HAP-1 (cell line): ENCODE results near the gene OOSP3.
"Not testable (repeated sequence)": the region's sequence is repeated elsewhere in the genome, so short reads cannot be mapped to it uniquely, and the experiment has no call there.

ENCODE experiments used
- DNase-seq, 2 experiments: peaks; one replicate each; pipeline ENCODE4 v3.0.0-alpha.2; 2016 to 2020; ENCODE audit warnings: low spot score in 2 of 2
- H3K27me3 ChIP-seq: fragments of 250-450 bp; sonication (Bioruptor Pico); 2 replicates; pipeline ENCODE4 v1.5.1; 2020; ENCODE audit warnings: low read depth, mild to moderate bottlenecking, moderate library complexity
- H3K36me3 ChIP-seq: fragments of 250-450 bp; sonication (Bioruptor Pico); replicated peaks from 2 replicates; pipeline ENCODE4 v1.5.1; 2020; ENCODE audit warnings: mild to moderate bottlenecking
- H3K4me1 ChIP-seq: fragments of 250-450 bp; sonication (Bioruptor Pico); 2 replicates; pipeline ENCODE4 v1.5.1; 2020; ENCODE audit warnings: mild to moderate bottlenecking
- H3K4me3 ChIP-seq: fragments of 250-450 bp; sonication (Bioruptor Pico); 2 replicates; pipeline ENCODE4 v1.5.1; 2020; ENCODE audit warnings: mild to moderate bottlenecking, moderate library complexity
- H3K9me3 ChIP-seq: fragments of 250-450 bp; sonication (Bioruptor Pico); 2 replicates; pipeline ENCODE4 v1.5.1; 2020; ENCODE audit warnings: mild to moderate bottlenecking, moderate library complexity
- in situ Hi-C: fragments of 300-500 bp; cut with MboI; formaldehyde crosslinking; loops from 3 replicates; pipeline ENCODE4 v1.14.3; 2020; ENCODE audit warnings: low sequenced_read_pairs, inconsistent platforms, mixed read lengths

The OOSP3 gene

DNA sequence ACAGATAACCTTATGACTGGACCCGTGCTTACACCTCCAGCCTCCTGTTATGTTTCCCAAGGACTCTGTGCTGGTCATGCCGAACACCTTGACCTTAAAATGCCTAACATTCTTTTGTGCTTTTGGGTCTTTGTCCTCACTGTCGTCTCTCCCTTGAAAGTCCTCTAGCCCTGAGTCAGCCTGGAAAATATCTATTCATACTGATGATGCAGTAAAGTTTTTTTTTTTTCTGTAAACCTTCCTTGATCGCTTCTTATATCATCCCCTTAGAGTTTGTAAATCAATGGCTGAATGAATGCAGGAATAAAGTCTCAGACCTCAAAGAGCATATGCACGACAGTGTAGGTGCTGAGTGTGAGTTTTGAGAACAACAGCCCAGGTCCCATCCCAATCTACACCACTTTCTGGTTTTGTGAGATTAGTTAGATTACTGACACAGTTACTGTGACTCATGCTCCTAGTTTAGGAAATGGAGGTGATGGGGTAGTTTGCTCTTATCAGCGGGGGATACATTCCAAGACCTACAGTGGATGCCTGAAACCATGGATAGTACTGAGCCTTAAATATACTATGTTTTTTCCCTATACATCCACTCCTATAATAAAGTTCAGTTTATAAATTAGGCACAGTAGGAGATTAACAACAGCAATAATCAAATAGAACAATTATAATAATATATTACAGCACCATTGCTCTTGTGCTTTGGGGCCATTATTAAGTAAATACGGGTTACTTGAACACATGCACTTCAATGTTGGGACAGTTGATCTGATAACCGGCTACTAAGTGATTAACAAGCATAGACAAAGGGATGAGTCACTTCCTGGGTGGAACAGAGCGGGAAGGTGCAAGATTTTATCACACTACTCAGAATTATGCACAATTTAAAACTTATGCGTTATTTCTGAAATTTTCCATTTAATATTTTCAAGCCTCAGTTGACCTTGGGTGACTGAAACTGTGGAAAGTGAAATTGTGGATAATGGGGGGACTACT, 20.8 kb upstream of the OOSP3 start:
- H3K9me3 ChIP-seq, result no peaks in the 10 kb centered on the region
- H3K27me3 ChIP-seq, result no peaks in the 10 kb centered on the region; the same call in 1 of the 2 replicates
- in situ Hi-C loops, result no loop called here
- H3K36me3 ChIP-seq, result no peaks in the 10 kb centered on the region
- DNase-seq, result no peak
- H3K4me1 ChIP-seq, result peaks cover 5% of the 10 kb centered on the region
- no peak overlapping the region for H3K4me3 ChIP-seq

DNA sequence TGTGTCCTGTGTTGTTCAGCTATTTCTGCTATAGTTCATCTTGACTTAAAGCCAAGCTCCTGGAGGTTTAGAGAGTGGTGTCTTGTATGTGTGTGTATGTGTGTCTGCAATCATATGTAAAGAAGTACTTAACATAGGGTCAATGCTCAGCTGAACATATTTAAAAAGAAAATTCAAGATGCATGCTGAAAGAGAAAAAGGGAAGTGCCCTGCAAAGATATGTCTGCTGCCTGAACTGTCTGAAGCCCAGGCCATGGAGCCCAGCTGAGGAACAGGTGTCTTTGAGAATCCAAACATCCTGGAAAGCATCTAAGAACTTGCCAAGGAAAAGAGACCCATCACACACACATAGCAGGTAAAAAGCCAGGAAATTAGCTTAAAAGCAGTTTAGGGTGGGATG, 18.9 kb upstream of the OOSP3 start:
- in situ Hi-C loops, result no loop called here

GRCh38 chr11:59862252-59862651, 16.3 kb upstream of the OOSP3 start:
- peaks cover 5% of the 10 kb centered on the region for H3K4me1 ChIP-seq
- in situ Hi-C loops, result no loop called here

More for the DNA sequence above, 18.9 kb upstream of the OOSP3 start:
- no peaks in the 10 kb centered on the region; the same call in 1 of the 2 replicates for H3K27me3 ChIP-seq
- no peaks in the 10 kb centered on the region for H3K36me3 ChIP-seq
- no peak for DNase-seq
- H3K4me3 ChIP-seq, result no peak overlapping the region
- H3K9me3 ChIP-seq, result no peaks in the 10 kb centered on the region
- peaks cover 5% of the 10 kb centered on the region for H3K4me1 ChIP-seq

DNA sequence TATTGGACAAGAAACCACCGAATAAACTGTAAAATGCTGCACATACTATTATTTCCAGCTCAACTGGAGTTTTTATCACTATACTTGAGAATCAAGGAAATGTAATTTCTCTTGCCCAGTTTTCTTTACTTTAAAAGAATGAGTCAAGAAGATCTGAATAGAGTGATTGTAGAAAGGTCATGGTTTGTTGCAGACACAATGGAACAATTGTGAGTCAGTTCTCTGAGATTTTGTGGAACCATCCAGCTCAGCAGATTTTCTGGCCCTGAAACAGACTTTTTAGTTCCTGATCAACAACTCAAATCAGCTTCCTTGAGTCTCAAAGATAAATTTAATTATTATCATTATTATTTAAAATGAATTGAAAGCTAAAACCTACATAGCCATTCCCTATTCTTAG, 13.6 kb upstream of the OOSP3 start:
- no peaks in the 10 kb centered on the region for H3K9me3 ChIP-seq
- in situ Hi-C loops, result no loop called here
- no peaks in the 10 kb centered on the region for H3K27me3 ChIP-seq

More at GRCh38 chr11:59862252-59862651, 16.3 kb upstream of the OOSP3 start:
- DNase-seq, result no peak
- Histone ChIP-seq H3K36me3 (no peaks in the 10 kb centered on the region), H3K27me3 (no peaks in the 10 kb centered on the region), H3K4me3 (no peak overlapping the region), H3K9me3 (no peaks in the 10 kb centered on the region)

DNA sequence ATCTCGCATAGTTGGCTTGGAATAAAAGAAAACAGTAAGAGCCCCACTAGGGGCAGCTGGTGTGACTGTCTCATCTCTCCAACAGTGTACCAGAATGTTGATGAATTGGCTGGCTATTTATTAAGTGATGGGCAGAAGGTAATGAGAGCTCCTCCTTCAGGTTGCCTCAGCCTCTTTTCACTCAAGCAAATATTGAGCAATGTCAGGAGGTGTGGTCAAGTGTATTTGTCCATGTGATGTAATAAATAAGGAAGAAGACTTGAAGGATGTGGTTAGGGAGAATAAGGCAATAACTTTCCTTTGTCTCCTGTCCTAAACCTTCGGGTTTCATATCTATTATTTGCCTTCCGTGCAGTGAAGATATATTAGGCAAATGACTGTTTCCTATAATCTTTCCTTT, 12.2 kb upstream of the OOSP3 start, which contains the start of gene TCN1:
Gene TCN1, minus strand, starts transcription at position 91 of the 400 bp plus-strand sequence. Its CDS starts 17 bp downstream, at position 74.
- Histone ChIP-seq H3K4me1 (no peaks in the 10 kb centered on the region), H3K4me3 (no peak within 1 kb of the TSS), H3K36me3 (no peaks in the 10 kb centered on the region), H3K9me3 (no peaks in the 10 kb centered on the region), H3K27me3 (no peaks in the 10 kb centered on the region)
- DNase-seq, result no peak
- in situ Hi-C loops, result no loop called here

More for the DNA sequence above, 13.6 kb upstream of the OOSP3 start:
- H3K36me3 ChIP-seq, result no peaks in the 10 kb centered on the region
- no peak for DNase-seq
- no peaks in the 10 kb centered on the region for H3K4me1 ChIP-seq
- no peak overlapping the region for H3K4me3 ChIP-seq

DNA sequence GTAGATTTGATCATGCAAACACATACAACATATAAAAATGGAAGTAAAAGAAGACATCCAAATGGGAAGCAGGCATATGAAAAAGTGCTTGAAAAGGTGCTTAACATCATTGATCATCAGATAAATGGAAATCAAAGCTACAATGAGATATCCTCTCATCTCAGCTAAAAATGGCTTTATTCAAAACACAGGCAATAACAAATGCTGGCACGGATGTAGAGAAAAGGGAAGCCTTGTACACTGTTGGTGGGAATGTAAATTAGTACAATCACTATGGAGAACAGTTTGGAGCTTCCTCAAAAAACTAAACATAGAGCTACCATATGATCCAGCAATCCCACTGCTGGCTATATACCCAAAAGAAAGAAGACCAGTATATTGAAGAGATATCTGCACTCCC, 11.7 kb upstream of the OOSP3 start:
- H3K27me3 ChIP-seq, result no peaks in the 10 kb centered on the region
- H3K4me3 ChIP-seq, result no peak overlapping the region
- H3K36me3 ChIP-seq, result no peaks in the 10 kb centered on the region
- no peak for DNase-seq
- in situ Hi-C loops, result no loop called here
- no peaks in the 10 kb centered on the region for H3K4me1 ChIP-seq
- H3K9me3 ChIP-seq, result no peaks in the 10 kb centered on the region

- in situ Hi-C loops, result no loop called here
- no peak for DNase-seq
- Histone ChIP-seq H3K27me3 (no peaks in the 10 kb centered on the region), H3K4me3 (no peak overlapping the region), H3K36me3 (no peaks in the 10 kb centered on the region), H3K9me3 (no peaks in the 10 kb centered on the region), H3K4me1 (no peaks in the 10 kb centered on the region)
Measured at GRCh38 chr11:59867946-59868345, 10.6 kb upstream of the OOSP3 start.

DNA sequence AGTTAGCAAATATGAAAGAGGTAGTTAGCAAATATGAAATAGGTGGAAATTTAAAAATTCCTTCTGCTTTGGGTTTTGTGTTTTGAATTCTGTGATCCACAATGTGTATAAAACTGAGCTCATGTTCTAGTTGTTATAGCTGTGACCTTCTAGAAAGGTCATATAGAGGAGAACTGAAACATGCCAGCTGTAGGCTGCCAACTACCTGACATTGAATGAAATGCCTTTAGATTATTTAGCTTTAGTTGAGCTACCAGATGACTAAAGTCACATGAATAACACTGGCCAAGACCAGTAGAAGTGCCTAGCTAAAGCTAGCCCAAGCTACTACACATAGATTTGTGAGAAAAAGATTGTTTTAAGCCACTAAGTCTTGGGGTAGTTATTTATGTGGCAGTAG, 6.5 kb upstream of the OOSP3 start:
- Histone ChIP-seq H3K27me3 (no peaks in the 10 kb centered on the region), H3K9me3 (no peaks in the 10 kb centered on the region), H3K4me1 (no peaks in the 10 kb centered on the region), H3K36me3 (no peaks in the 10 kb centered on the region), H3K4me3 (no peak overlapping the region)
- in situ Hi-C loops, result no loop called here
- no peak for DNase-seq

GRCh38 chr11:59875856-59876519, 2.6 kb upstream of the OOSP3 start:
- Histone ChIP-seq H3K4me1 (no peaks in the 10 kb centered on the region), H3K9me3 (no peaks in the 10 kb centered on the region), H3K36me3 (no peaks in the 10 kb centered on the region), H3K4me3 (no peak overlapping the region), H3K27me3 (no peaks in the 10 kb centered on the region)
- no peak for DNase-seq
- in situ Hi-C loops, result no loop called here

GRCh38 chr11:59877325-59877724, 1.3 kb upstream of the OOSP3 start:
- H3K27me3 ChIP-seq, result no peaks in the 10 kb centered on the region
- no peaks in the 10 kb centered on the region for H3K9me3 ChIP-seq
- in situ Hi-C loops, result no loop called here
- no peak for DNase-seq
- no peaks in the 10 kb centered on the region for H3K4me1 ChIP-seq
- H3K36me3 ChIP-seq, result no peaks in the 10 kb centered on the region
- H3K4me3 ChIP-seq, result no peak overlapping the region

GRCh38 chr11:59877784-59878183, 798 bp upstream of the OOSP3 start:
- Histone ChIP-seq H3K4me3 (no peak overlapping the region), H3K4me1 (no peaks in the 10 kb centered on the region), H3K36me3 (no peaks in the 10 kb centered on the region), H3K9me3 (no peaks in the 10 kb centered on the region), H3K27me3 (no peaks in the 10 kb centered on the region)
- in situ Hi-C loops, result no loop called here
- no peak for DNase-seq

- H3K27me3 ChIP-seq, result no peaks in the 10 kb centered on the region
- no peaks in the 10 kb centered on the region for H3K4me1 ChIP-seq
- DNase-seq, result no peak
- no peaks in the 10 kb centered on the region for H3K9me3 ChIP-seq
- H3K36me3 ChIP-seq, result no peaks in the 10 kb centered on the region
- in situ Hi-C loops, result no loop called here
- H3K4me3 ChIP-seq, result no peak overlapping the region
Measured at GRCh38 chr11:59879567-59879966, 985 bp downstream of the OOSP3 start.

DNA sequence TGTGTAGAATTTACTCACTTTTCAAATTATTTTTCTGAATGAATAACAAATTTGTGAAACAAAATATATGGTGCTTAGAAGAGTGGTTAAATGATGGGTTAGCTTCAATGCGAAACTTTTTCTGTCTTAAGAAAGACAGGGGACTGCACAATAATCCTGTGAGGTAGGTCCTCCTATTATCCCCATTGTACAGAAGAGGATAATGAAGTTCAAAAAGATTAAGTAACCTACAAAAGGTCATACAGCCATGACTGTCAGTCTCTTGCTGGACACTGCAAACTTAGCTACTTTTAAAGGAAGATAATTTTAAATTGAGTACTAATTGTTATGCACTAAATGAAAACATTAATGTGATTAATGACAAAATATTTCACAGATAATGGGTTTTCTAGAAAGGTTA, 5.0 kb downstream of the OOSP3 start:
- Histone ChIP-seq H3K4me1 (no peaks in the 10 kb centered on the region), H3K9me3 (no peaks in the 10 kb centered on the region), H3K36me3 (no peaks in the 10 kb centered on the region), H3K27me3 (no peaks in the 10 kb centered on the region), H3K4me3 (no peak overlapping the region)
- no peak for DNase-seq
- in situ Hi-C loops, result no loop called here

GRCh38 chr11:59887156-59887555, 8.6 kb downstream of the OOSP3 start:
- H3K4me1 ChIP-seq, H3K9me3 ChIP-seq, in situ Hi-C loops, H3K4me3 ChIP-seq, H3K36me3 ChIP-seq, H3K27me3 ChIP-seq, DNase-seq: not testable (repeated sequence)
